SK-N-SH treated with all-trans-retinoic acid at 6 μM for 48 hours (cell line): ENCODE results near the gene DNAJB5.
"Not testable (repeated sequence)": the region's sequence is repeated elsewhere in the genome, so short reads cannot be mapped to it uniquely, and the experiment has no call there.

Experiments
- ATAC-seq: fragments of 200-7000 bp; cut with Tn5 transposase; 3 replicates; pipeline ENCODE4 v1.9.1; 2020; ENCODE audit warnings: mild to moderate bottlenecking, moderate library complexity
- ARNTL ChIP-seq: fragments of 450-650 bp; formaldehyde crosslinking; IDR thresholded peaks from 2 replicates; pipeline ENCODE4 v1.5.0; 2020; ENCODE audit warnings: low read depth, mild to moderate bottlenecking, moderate library complexity, borderline replicate concordance
- BACH2 ChIP-seq: fragments of 250-450 bp; sonication (Bioruptor Pico); IDR thresholded peaks from 2 replicates; pipeline ENCODE4 v1.9.0; 2021; ENCODE audit warnings: mild to moderate bottlenecking, borderline replicate concordance
- CREB5 ChIP-seq: fragments of 250-450 bp; sonication (Bioruptor Pico); IDR thresholded peaks from 2 replicates; pipeline ENCODE4 v1.5.1; 2020; ENCODE audit warnings: low read depth, mild to moderate bottlenecking, moderate library complexity
- CSDC2 ChIP-seq: fragments of 250-450 bp; sonication (Bioruptor Pico); IDR thresholded peaks from 2 replicates; pipeline ENCODE4 v1.5.0; 2020; ENCODE audit warnings: mild to moderate bottlenecking, moderate library complexity
- CSRNP3 ChIP-seq: fragments of 250-450 bp; sonication (Bioruptor Pico); IDR thresholded peaks from 2 replicates; pipeline ENCODE4 v1.5.1; 2021; ENCODE audit warnings: mild to moderate bottlenecking, moderate library complexity
- ESRRG ChIP-seq: fragments of 250-450 bp; sonication (Bioruptor Pico); IDR thresholded peaks from 2 replicates; pipeline ENCODE4 v1.6.1; 2021; ENCODE audit warnings: mild to moderate bottlenecking
- GLIS3 ChIP-seq: fragments of 250-450 bp; sonication (Bioruptor Pico); IDR thresholded peaks from 2 replicates; pipeline ENCODE4 v1.5.0; 2020; ENCODE audit warnings: mild to moderate bottlenecking, moderate library complexity
- OSR1 ChIP-seq: fragments of 250-450 bp; sonication (Bioruptor Pico); IDR thresholded peaks from 2 replicates; pipeline ENCODE4 v1.8.0; 2022; ENCODE audit warnings: moderate library complexity, mild to moderate bottlenecking, inconsistent platforms
- PATZ1 ChIP-seq: fragments of 250-450 bp; sonication (Bioruptor Pico); IDR thresholded peaks from 2 replicates; pipeline ENCODE4 v1.8.0; 2020; ENCODE audit warnings: mild to moderate bottlenecking, moderate library complexity, borderline replicate concordance
- POU6F1 ChIP-seq: fragments of 250-450 bp; sonication (Bioruptor Pico); IDR thresholded peaks from 2 replicates; pipeline ENCODE4 v1.8.0; 2021; ENCODE audit warnings: low read depth, mild to moderate bottlenecking, moderate library complexity, borderline replicate concordance
- RARB ChIP-seq: fragments of 250-450 bp; sonication (Bioruptor Pico); IDR thresholded peaks from 2 replicates; pipeline ENCODE4 v1.8.0; 2021; ENCODE audit warnings: mild to moderate bottlenecking, moderate library complexity
- TCF4 ChIP-seq: fragments of 250-450 bp; sonication (Bioruptor Pico); IDR thresholded peaks from 2 replicates; pipeline ENCODE4 v1.8.0; 2021; ENCODE audit warnings: mild to moderate bottlenecking, moderate library complexity, borderline replicate concordance
- TSHZ2 ChIP-seq: fragments of 250-450 bp; sonication (Bioruptor Pico); IDR thresholded peaks from 2 replicates; pipeline ENCODE4 v1.5.0; 2020; ENCODE audit warnings: mild to moderate bottlenecking, moderate library complexity
- ZC3H10 ChIP-seq: fragments of 250-450 bp; sonication (Bioruptor Pico); IDR thresholded peaks from 2 replicates; pipeline ENCODE4 v1.5.1; 2021; ENCODE audit warnings: mild to moderate bottlenecking, moderate library complexity
- ZFP3 ChIP-seq: fragments of 250-450 bp; sonication (Bioruptor Pico); IDR thresholded peaks from 2 replicates; pipeline ENCODE4 v1.5.0; 2020; ENCODE audit warnings: mild to moderate bottlenecking, moderate library complexity
- ZNF565 ChIP-seq: fragments of 450-650 bp; formaldehyde crosslinking; conservative IDR thresholded peaks from 2 replicates; pipeline ENCODE4 v1.5.0; 2020; ENCODE audit warnings: low read depth, mild to moderate bottlenecking, moderate library complexity
- ZNF8 ChIP-seq: fragments of 450-650 bp; formaldehyde crosslinking; IDR thresholded peaks from 2 replicates; pipeline ENCODE4 v1.5.0; 2020; ENCODE audit warnings: mild to moderate bottlenecking, moderate library complexity

The DNAJB5 gene

GRCh38 chr9:34989003-34989945 is at the start of gene DNAJB5:
TSS of gene DNAJB5 (plus strand) at chr9:34989745. CDS start at chr9:34990631, 886 bp downstream.
- TF ChIP-seq PATZ1 (CRISPR knock-in tag) (peak; percentile 98; the same call in 1 of the 2 replicates), GLIS3 (0 out of 2 replicates have a peak, but pooled peaks have one; percentile 7), CSRNP3 (no peak), ZFP3 (CRISPR knock-in tag) (peak; percentile 38; the same call in 1 of the 2 replicates), ZC3H10 (CRISPR knock-in tag) (no peak)
- peak; percentile 93 for ATAC-seq

GRCh38 chr9:34939989-34940388 is 49.6 kb upstream of the DNAJB5 start:
- not testable (repeated sequence) for ATAC-seq

GRCh38 chr9:34948451-34948850 is 41.1 kb upstream of the DNAJB5 start:
- ATAC-seq, result no peak
- TF ChIP-seq GLIS3 (no peak), BACH2 (CRISPR knock-in tag) (no peak), ARNTL (no peak), ZNF565 (CRISPR knock-in tag) (no peak), TCF4 (CRISPR knock-in tag) (no peak), CSDC2 (CRISPR knock-in tag) (no peak), ESRRG (CRISPR knock-in tag) (no peak), POU6F1 (no peak), TSHZ2 (CRISPR knock-in tag) (no peak), OSR1 (CRISPR knock-in tag) (no peak), ZFP3 (CRISPR knock-in tag) (no peak), ZNF8 (CRISPR knock-in tag) (no peak), RARB (CRISPR knock-in tag) (no peak)
- TF ChIP-seq, all 23 proteins: peak for 0

GRCh38 chr9:34954225-34954624 is 35.3 kb upstream of the DNAJB5 start:
- TF ChIP-seq ESRRG (CRISPR knock-in tag) (no peak), CREB5 (CRISPR knock-in tag) (no peak), GLIS3 (no peak), RARB (CRISPR knock-in tag) (no peak), ZFP3 (CRISPR knock-in tag) (no peak), ZC3H10 (CRISPR knock-in tag) (no peak)
- no peak for ATAC-seq

GRCh38 chr9:34956066-34956465 is 33.5 kb upstream of the DNAJB5 start:
- not testable (repeated sequence) for ATAC-seq
